Activated T-cell treated with anti-CD3 and anti-CD28 coated beads, Interleukin-2, amount 50 U/mL, for 24 hours (primary cell): Measurements from ENCODE around the gene UTP25.
A peak's percentile ranks its signal among the peaks of the same experiment; 100 is the strongest.

Experiments used
- DNase-seq: peaks from one replicate; pipeline ENCODE4 v3.0.0-alpha.2; 2020
- H3K27ac Mint-ChIP-seq: 2 replicates; pipeline ENCODE4 v1.8.0; 2020; ENCODE audit warnings: mild to moderate bottlenecking, mixed read lengths
- H3K27me3 Mint-ChIP-seq: 2 replicates; pipeline ENCODE4 v1.8.0; 2020; ENCODE audit warnings: mixed read lengths
- H3K36me3 Mint-ChIP-seq: 2 replicates; pipeline ENCODE4 v1.8.0; 2020; ENCODE audit warnings: low read depth, mixed read lengths
- H3K4me1 Mint-ChIP-seq: 2 replicates; pipeline ENCODE4 v1.8.0; 2020; ENCODE audit warnings: low read depth, mixed read lengths
- H3K4me3 Mint-ChIP-seq: 2 replicates; pipeline ENCODE4 v1.8.0; 2020; ENCODE audit warnings: mild to moderate bottlenecking, moderate library complexity, mixed read lengths
- H3K9me3 Mint-ChIP-seq: 2 replicates; pipeline ENCODE4 v1.8.0; 2020; ENCODE audit warnings: mixed read lengths

Gene UTP25

GRCh38 chr1:209844695-209845407, 17.1 kb downstream of the UTP25 start:
- Mint-ChIP-seq H3K27me3 (no peaks in the 10 kb centered on the region), H3K9me3 (no peaks in the 10 kb centered on the region), H3K36me3 (peaks cover 96% of the 10 kb centered on the region), H3K4me3 (no peak overlapping the region), H3K4me1 (peaks cover 18% of the 10 kb centered on the region), H3K27ac (no peak overlapping the region)
- DNase-seq, result no peak

- H3K9me3 Mint-ChIP-seq, result no peaks in the 10 kb centered on the region
- DNase-seq, result no peak
- no peaks in the 10 kb centered on the region for H3K27me3 Mint-ChIP-seq
- peaks cover 13% of the 10 kb centered on the region for H3K4me1 Mint-ChIP-seq
- H3K36me3 Mint-ChIP-seq, result peaks cover 96% of the 10 kb centered on the region
- H3K27ac Mint-ChIP-seq, result no peak overlapping the region
- no peak overlapping the region for H3K4me3 Mint-ChIP-seq
Measured at GRCh38 chr1:209845408-209845725, 17.6 kb downstream of the UTP25 start.

- Mint-ChIP-seq H3K4me1 (peaks cover 6% of the 10 kb centered on the region), H3K27me3 (no peaks in the 10 kb centered on the region), H3K27ac (no peak overlapping the region), H3K4me3 (no peak overlapping the region), H3K9me3 (no peaks in the 10 kb centered on the region), H3K36me3 (peaks cover 97% of the 10 kb centered on the region)
- DNase-seq, result no peak
Measured at GRCh38 chr1:209849388-209849787, 21.6 kb downstream of the UTP25 start.

GRCh38 chr1:209850342-209850979, 22.7 kb downstream of the UTP25 start:
- Mint-ChIP-seq H3K4me1 (peaks cover 8% of the 10 kb centered on the region), H3K9me3 (no peaks in the 10 kb centered on the region), H3K27me3 (no peaks in the 10 kb centered on the region), H3K4me3 (no peak overlapping the region), H3K36me3 (peaks cover 92% of the 10 kb centered on the region), H3K27ac (peak overlapping the region; percentile 72)
- DNase-seq, result peak; percentile 56

- peaks cover 81% of the 10 kb centered on the region for H3K36me3 Mint-ChIP-seq
- H3K4me3 Mint-ChIP-seq, result no peak overlapping the region
- H3K27ac Mint-ChIP-seq, result no peak overlapping the region
- no peak for DNase-seq
- H3K9me3 Mint-ChIP-seq, result no peaks in the 10 kb centered on the region
- no peaks in the 10 kb centered on the region for H3K27me3 Mint-ChIP-seq
- H3K4me1 Mint-ChIP-seq, result peaks cover 3% of the 10 kb centered on the region
Measured at GRCh38 chr1:209853676-209854075, 25.9 kb downstream of the UTP25 start.

GRCh38 chr1:209854196-209854595, 26.4 kb downstream of the UTP25 start:
- Mint-ChIP-seq H3K36me3 (peaks cover 76% of the 10 kb centered on the region), H3K27ac (peak overlapping the region; percentile 37), H3K4me3 (no peak overlapping the region), H3K9me3 (no peaks in the 10 kb centered on the region), H3K4me1 (peaks cover 3% of the 10 kb centered on the region), H3K27me3 (no peaks in the 10 kb centered on the region)
- no peak for DNase-seq

- H3K9me3 Mint-ChIP-seq, result no peaks in the 10 kb centered on the region
- H3K36me3 Mint-ChIP-seq, result peaks cover 68% of the 10 kb centered on the region
- H3K4me1 Mint-ChIP-seq, result peaks cover 3% of the 10 kb centered on the region
- no peak for DNase-seq
- no peak overlapping the region for H3K4me3 Mint-ChIP-seq
- peak overlapping the region; percentile 13 for H3K27ac Mint-ChIP-seq
- no peaks in the 10 kb centered on the region for H3K27me3 Mint-ChIP-seq
Measured at GRCh38 chr1:209855006-209855405, 27.2 kb downstream of the UTP25 start.

- Mint-ChIP-seq H3K4me3 (no peak overlapping the region), H3K36me3 (peaks cover 62% of the 10 kb centered on the region), H3K27ac (no peak overlapping the region), H3K27me3 (no peaks in the 10 kb centered on the region), H3K9me3 (no peaks in the 10 kb centered on the region), H3K4me1 (peaks cover 3% of the 10 kb centered on the region)
- no peak for DNase-seq
Measured at GRCh38 chr1:209855623-209856022, 27.9 kb downstream of the UTP25 start.

GRCh38 chr1:209858561-209859103, 30.9 kb downstream of the UTP25 start:
- H3K4me1 Mint-ChIP-seq, result peaks cover 3% of the 10 kb centered on the region
- H3K36me3 Mint-ChIP-seq, result peaks cover 32% of the 10 kb centered on the region
- H3K27ac Mint-ChIP-seq, result no peak overlapping the region
- no peak overlapping the region for H3K4me3 Mint-ChIP-seq
- no peak for DNase-seq
- H3K27me3 Mint-ChIP-seq, result peaks cover 22% of the 10 kb centered on the region
- H3K9me3 Mint-ChIP-seq, result no peaks in the 10 kb centered on the region

- Mint-ChIP-seq H3K27me3 (peaks cover 26% of the 10 kb centered on the region), H3K4me3 (no peak overlapping the region), H3K27ac (no peak overlapping the region), H3K4me1 (no peaks in the 10 kb centered on the region), H3K36me3 (peaks cover 19% of the 10 kb centered on the region), H3K9me3 (no peaks in the 10 kb centered on the region)
- peak; percentile 74 for DNase-seq
Measured at GRCh38 chr1:209860293-209860881, 32.6 kb downstream of the UTP25 start.

GRCh38 chr1:209861242-209861641, 33.5 kb downstream of the UTP25 start:
- Mint-ChIP-seq H3K27me3 (peaks cover 26% of the 10 kb centered on the region), H3K9me3 (no peaks in the 10 kb centered on the region), H3K4me1 (no peaks in the 10 kb centered on the region), H3K36me3 (peaks cover 14% of the 10 kb centered on the region), H3K4me3 (no peak overlapping the region), H3K27ac (no peak overlapping the region)
- no peak for DNase-seq

GRCh38 chr1:209862391-209863356, 34.9 kb downstream of the UTP25 start:
- Mint-ChIP-seq H3K4me3 (no peak overlapping the region), H3K36me3 (peaks cover 6% of the 10 kb centered on the region), H3K9me3 (peaks cover 5% of the 10 kb centered on the region), H3K27ac (no peak overlapping the region), H3K4me1 (no peaks in the 10 kb centered on the region), H3K27me3 (peaks cover 28% of the 10 kb centered on the region)
- DNase-seq, result no peak

GRCh38 chr1:209863766-209864485, 36.2 kb downstream of the UTP25 start:
- no peak for DNase-seq
- no peaks in the 10 kb centered on the region for H3K4me1 Mint-ChIP-seq
- H3K27ac Mint-ChIP-seq, result no peak overlapping the region
- peaks cover 36% of the 10 kb centered on the region for H3K27me3 Mint-ChIP-seq
- H3K36me3 Mint-ChIP-seq, result no peaks in the 10 kb centered on the region
- H3K4me3 Mint-ChIP-seq, result no peak overlapping the region
- H3K9me3 Mint-ChIP-seq, result peaks cover 5% of the 10 kb centered on the region

GRCh38 chr1:209866201-209866600, 38.4 kb downstream of the UTP25 start:
- H3K27me3 Mint-ChIP-seq, result peaks cover 38% of the 10 kb centered on the region
- no peak overlapping the region for H3K4me3 Mint-ChIP-seq
- DNase-seq, result no peak
- H3K36me3 Mint-ChIP-seq, result no peaks in the 10 kb centered on the region
- no peaks in the 10 kb centered on the region for H3K4me1 Mint-ChIP-seq
- H3K9me3 Mint-ChIP-seq, result peaks cover 5% of the 10 kb centered on the region
- H3K27ac Mint-ChIP-seq, result no peak overlapping the region
